PC-9 (cell line): ENCODE data around the gene SKA1. TPM values are rescaled to one million over a fixed set of nuclear protein-coding genes. Genes with fewer than 3 reads are reported as not detected.
A peak's percentile ranks its signal among the peaks of the same experiment; 100 is the strongest.

Source experiments
- BruUV-seq: library from RNA; stranded (reverse); fragments of 400-500 nt; replicated peaks from 2 replicates; lab custom pipeline; 2021; lab: Mats Ljungman, UMichigan
- CTCF ChIA-PET: fragments of 300-600 bp; sonication (Branson Sonifier 250); formaldehyde crosslinking; loops from one replicate; lab custom pipeline; 2022; ENCODE audit warnings: antibody characterized with exemption; lab: Charles Lee
- POLR2A ChIA-PET: fragments of 300-600 bp; sonication (Branson Sonifier 250); formaldehyde crosslinking; loops from one replicate; lab custom pipeline; 2022; ENCODE audit warnings: antibody characterized with exemption; ENCODE audit not compliant: unreplicated experiment; lab: Charles Lee
- DNase-seq, 2 experiments: peaks; one replicate each; pipeline versions ENCODE4 v3.0.0 to v3.0.0-alpha.2; 2015 to 2022; ENCODE audit warnings: mixed read lengths in 1 of 2
- H2AFZ ChIP-seq: fragments of 200-600 bp; sonication (generic); 2 replicates; pipeline ENCODE4 v1.8.1; 2017; ENCODE audit warnings: antibody characterized with exemption
- H3F3A ChIP-seq: fragments of 200-600 bp; sonication (generic); 2 replicates; pipeline ENCODE4 v1.8.1; 2017; ENCODE audit warnings: antibody characterized with exemption, mild to moderate bottlenecking, low read depth; ENCODE audit not compliant: insufficient read depth
- H3K27ac ChIP-seq: fragments of 200-600 bp; sonication (generic); 2 replicates; pipeline ENCODE4 v1.6.1; 2016; ENCODE audit warnings: mixed run types
- H3K27me3 ChIP-seq: fragments of 200-600 bp; sonication (generic); 2 replicates; pipeline ENCODE4 v1.6.1; 2016; ENCODE audit warnings: low read depth, mixed run types; ENCODE audit not compliant: insufficient read depth
- H3K36me3 ChIP-seq: fragments of 200-600 bp; sonication (generic); 2 replicates; pipeline ENCODE4 v1.6.1; 2016; ENCODE audit warnings: low read depth, mixed run types
- H3K4me1 ChIP-seq: fragments of 200-600 bp; sonication (generic); replicated peaks from 2 replicates; pipeline ENCODE4 v1.6.1; 2016; ENCODE audit warnings: mixed run types; ENCODE audit not compliant: insufficient read depth
- H3K4me2 ChIP-seq: fragments of 200-600 bp; sonication (generic); 2 replicates; pipeline ENCODE4 v1.6.1; 2017; ENCODE audit warnings: mixed run types
- H3K4me3 ChIP-seq: fragments of 200-600 bp; sonication (generic); 2 replicates; pipeline ENCODE4 v1.6.1; 2016; ENCODE audit warnings: mixed run types
- H3K79me2 ChIP-seq: fragments of 200-600 bp; sonication (generic); 2 replicates; pipeline ENCODE4 v1.6.1; 2017; ENCODE audit warnings: low read depth, mixed run types
- H3K9me2 ChIP-seq: fragments of 200-600 bp; sonication (generic); 2 replicates; pipeline ENCODE4 v1.8.1; 2017; ENCODE audit warnings: mild to moderate bottlenecking; ENCODE audit not compliant: insufficient read depth
- H3K9me3 ChIP-seq: fragments of 200-600 bp; sonication (generic); 2 replicates; pipeline ENCODE4 v1.8.1; 2016; ENCODE audit warnings: low read depth; ENCODE audit not compliant: insufficient read depth
- H4K20me1 ChIP-seq: fragments of 200-600 bp; sonication (generic); 2 replicates; pipeline ENCODE4 v1.8.1; 2017; ENCODE audit not compliant: insufficient read depth
- EZH2 ChIP-seq: fragments of 200-600 bp; sonication (generic); IDR thresholded peaks from 2 replicates; pipeline ENCODE4 v1.8.0; 2017; ENCODE audit warnings: antibody characterized with exemption, low read depth
- intact Hi-C: fragments of 100-400 bp; cut with micrococcal nuclease; formaldehyde crosslinking; loops from one replicate; pipeline ENCODE4 v1.10.0; 2022; ENCODE audit not compliant: unreplicated experiment
- total RNA-seq: library from RNA; stranded (reverse); gene quantifications from 2 replicates; pipeline ENCODE4 v1.2.3, GENCODE V29; 2021
- TF ChIP-seq, protein P1 (sequence below): fragments of 200-600 bp; sonication (generic); conservative IDR thresholded peaks from 2 replicates; pipeline ENCODE4 v1.6.1; 2017; ENCODE audit warnings: mixed run types, antibody characterized with exemption, mild to moderate bottlenecking, moderate library complexity

The SKA1 gene
- total RNA-seq, 1 experiment from 2014 or later = 18.3 TPM

DNA sequence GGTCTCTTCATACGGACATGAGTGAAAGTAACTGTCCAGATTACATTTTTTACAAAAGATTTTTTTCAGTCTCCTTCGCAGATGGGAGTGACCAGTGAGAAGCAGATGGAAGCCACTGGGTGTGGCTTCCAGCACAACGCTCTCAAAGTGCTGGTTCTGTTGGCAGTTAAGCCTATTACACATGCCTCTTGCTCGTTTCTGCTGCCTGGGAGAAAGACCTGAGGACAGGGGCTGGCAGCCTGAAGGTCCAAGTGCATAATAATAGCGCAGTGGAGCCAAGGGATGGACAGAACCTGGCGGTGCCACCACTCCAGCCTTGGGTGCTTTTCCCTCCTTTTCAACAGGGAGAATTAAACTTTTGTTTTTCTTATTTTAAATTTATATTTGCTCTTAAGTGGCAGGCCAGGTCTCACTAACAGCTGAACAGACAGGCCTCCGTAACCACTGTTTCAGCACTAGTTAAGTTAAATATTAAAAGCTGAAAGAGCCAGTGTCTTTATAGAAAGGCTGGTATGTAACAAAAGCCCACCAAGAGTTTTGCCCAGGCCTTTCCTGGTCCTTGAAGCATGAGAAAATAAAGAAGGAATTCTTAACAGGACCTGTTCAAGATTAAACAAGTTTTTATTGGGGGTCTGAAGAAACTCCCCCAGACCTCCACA is 1.2 kb upstream of the SKA1 start:
- H3K27ac ChIP-seq = peak overlapping the region; percentile 65; the same call in 1 of the 2 replicates
- peak overlapping the region; percentile 93; the same call in 1 of the 2 replicates for H2AFZ ChIP-seq
- no peaks in the 10 kb centered on the region for H3K9me2 ChIP-seq
- peak overlapping the region; percentile 68; the same call in 1 of the 2 replicates for H3K4me3 ChIP-seq
- H3F3A ChIP-seq = no peaks in the 10 kb centered on the region
- H4K20me1 ChIP-seq = no peaks in the 10 kb centered on the region
- TF ChIP-seq EZH2 = no peak
- TF ChIP-seq, protein P1, sequence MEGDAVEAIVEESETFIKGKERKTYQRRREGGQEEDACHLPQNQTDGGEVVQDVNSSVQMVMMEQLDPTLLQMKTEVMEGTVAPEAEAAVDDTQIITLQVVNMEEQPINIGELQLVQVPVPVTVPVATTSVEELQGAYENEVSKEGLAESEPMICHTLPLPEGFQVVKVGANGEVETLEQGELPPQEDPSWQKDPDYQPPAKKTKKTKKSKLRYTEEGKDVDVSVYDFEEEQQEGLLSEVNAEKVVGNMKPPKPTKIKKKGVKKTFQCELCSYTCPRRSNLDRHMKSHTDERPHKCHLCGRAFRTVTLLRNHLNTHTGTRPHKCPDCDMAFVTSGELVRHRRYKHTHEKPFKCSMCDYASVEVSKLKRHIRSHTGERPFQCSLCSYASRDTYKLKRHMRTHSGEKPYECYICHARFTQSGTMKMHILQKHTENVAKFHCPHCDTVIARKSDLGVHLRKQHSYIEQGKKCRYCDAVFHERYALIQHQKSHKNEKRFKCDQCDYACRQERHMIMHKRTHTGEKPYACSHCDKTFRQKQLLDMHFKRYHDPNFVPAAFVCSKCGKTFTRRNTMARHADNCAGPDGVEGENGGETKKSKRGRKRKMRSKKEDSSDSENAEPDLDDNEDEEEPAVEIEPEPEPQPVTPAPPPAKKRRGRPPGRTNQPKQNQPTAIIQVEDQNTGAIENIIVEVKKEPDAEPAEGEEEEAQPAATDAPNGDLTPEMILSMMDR = no peak
- peaks cover 9% of the 10 kb centered on the region; the same call in 1 of the 2 replicates for H3K79me2 ChIP-seq
- peaks cover 10% of the 10 kb centered on the region for H3K9me3 ChIP-seq
- ChIA-PET POLR2A (no interaction called here), CTCF (no interaction called here)
- no peaks in the 10 kb centered on the region for H3K27me3 ChIP-seq
- BruUV-seq = no TSS peak
- DNase-seq = no peak
- 0 out of 2 replicates have a peak, but pooled peaks cover 5% of the 10 kb centered on the region for H3K36me3 ChIP-seq
- intact Hi-C loops = no loop called here
- H3K4me2 ChIP-seq = peak overlapping the region; percentile 91; the same call in 1 of the 2 replicates
- peaks cover 19% of the 10 kb centered on the region for H3K4me1 ChIP-seq

GRCh38 chr18:50374220-50374752 is 560 bp upstream of the SKA1 start:
- Histone ChIP-seq H3K4me1 (peaks cover 19% of the 10 kb centered on the region), H3K4me2 (peak overlapping the region; percentile 91), H3K36me3 (0 out of 2 replicates have a peak, but pooled peaks cover 5% of the 10 kb centered on the region), H3K9me3 (peaks cover 8% of the 10 kb centered on the region), H3K79me2 (peaks cover 9% of the 10 kb centered on the region; the same call in 1 of the 2 replicates), H4K20me1 (no peaks in the 10 kb centered on the region), H3F3A (no peaks in the 10 kb centered on the region), H3K27me3 (no peaks in the 10 kb centered on the region), H3K9me2 (no peaks in the 10 kb centered on the region), H2AFZ (peak overlapping the region; percentile 93), H3K4me3 (peak overlapping the region; percentile 68), H3K27ac (peak overlapping the region; percentile 65)
- TSS peak; percentile 94 for BruUV-seq
- ChIA-PET CTCF (no interaction called here), POLR2A (no interaction called here)
- DNase-seq = no peak
- intact Hi-C loops = no loop called here
- TF ChIP-seq, protein P1 = no peak
- TF ChIP-seq EZH2 = no peak

GRCh38 chr18:50377061-50377798 is 2.4 kb downstream of the SKA1 start:
- Histone ChIP-seq H3F3A (no peaks in the 10 kb centered on the region), H3K9me3 (no peaks in the 10 kb centered on the region), H2AFZ (no peak overlapping the region), H3K9me2 (no peaks in the 10 kb centered on the region), H3K27ac (no peak overlapping the region), H4K20me1 (no peaks in the 10 kb centered on the region), H3K4me1 (peaks cover 19% of the 10 kb centered on the region), H3K79me2 (peaks cover 9% of the 10 kb centered on the region; the same call in 1 of the 2 replicates), H3K4me3 (no peak overlapping the region), H3K4me2 (no peak overlapping the region), H3K36me3 (0 out of 2 replicates have a peak, but pooled peaks cover 5% of the 10 kb centered on the region), H3K27me3 (no peaks in the 10 kb centered on the region)
- TF ChIP-seq EZH2 = no peak
- TF ChIP-seq, protein P1 = no peak
- DNase-seq = no peak
- intact Hi-C loops = no loop called here
- no TSS peak for BruUV-seq
- POLR2A ChIA-PET = no interaction called here
- CTCF ChIA-PET = no interaction called here
